H9 (cell line): ENCODE data around the gene HS3ST4. TPM values are rescaled to one million over a fixed set of nuclear protein-coding genes. Genes with fewer than 3 reads are reported as not detected.

Source experiments
- DNase-seq: peaks from one replicate; pipeline ENCODE4 v3.0.0-alpha.2; 2017
- H2AFZ ChIP-seq: one replicate; pipeline ENCODE4 v1.6.1; 2013; ENCODE audit warnings: mild to moderate bottlenecking, low read length, control low read depth, moderate library complexity
- H2AK5ac ChIP-seq: 2 replicates; pipeline ENCODE4 v1.6.1; 2013; ENCODE audit warnings: low read length, control low read depth, mixed read lengths; ENCODE audit not compliant: insufficient read length
- H2BK120ac ChIP-seq: one replicate; pipeline ENCODE4 v1.6.1; 2013; ENCODE audit warnings: low read depth, mild to moderate bottlenecking, low read length, control low read depth, inconsistent platforms; ENCODE audit not compliant: poor library complexity, severe bottlenecking
- H2BK12ac ChIP-seq: 2 replicates; pipeline ENCODE4 v1.6.1; 2013; ENCODE audit warnings: low read length, control low read depth, mixed read lengths, low read depth; ENCODE audit not compliant: insufficient read length
- H2BK15ac ChIP-seq: 2 replicates; pipeline ENCODE4 v1.6.1; 2013; ENCODE audit warnings: low read depth, low read length, control low read depth
- H2BK20ac ChIP-seq: one replicate; pipeline ENCODE4 v1.6.1; 2013; ENCODE audit warnings: low read depth, mild to moderate bottlenecking, low read length, control low read depth, inconsistent platforms; ENCODE audit not compliant: poor library complexity, severe bottlenecking
- H2BK5ac ChIP-seq: 2 replicates; pipeline ENCODE4 v1.6.1; 2013; ENCODE audit warnings: low read length, control low read depth, mixed read lengths; ENCODE audit not compliant: insufficient read length
- H3K14ac ChIP-seq: 2 replicates; pipeline ENCODE4 v1.6.1; 2013; ENCODE audit warnings: low read length, control low read depth; ENCODE audit not compliant: insufficient read depth
- H3K18ac ChIP-seq: 2 replicates; pipeline ENCODE4 v1.6.1; 2013; ENCODE audit warnings: low read depth, mild to moderate bottlenecking, mixed read lengths, low read length, control low read depth; ENCODE audit not compliant: insufficient read length
- H3K23ac ChIP-seq: 2 replicates; pipeline ENCODE4 v1.6.1; 2013; ENCODE audit warnings: low read length, control low read depth, mixed read lengths, low read depth; ENCODE audit not compliant: insufficient read length
- H3K23me2 ChIP-seq: 2 replicates; pipeline ENCODE4 v1.6.1; 2013; ENCODE audit warnings: low read depth, mild to moderate bottlenecking, mixed read lengths, low read length, control low read depth; ENCODE audit not compliant: insufficient read length, poor library complexity, severe bottlenecking
- H3K27ac ChIP-seq: 2 replicates; pipeline ENCODE4 v1.5.1; 2013; ENCODE audit warnings: low read length, control low read depth, mixed read lengths, low read depth; ENCODE audit not compliant: insufficient read length
- H3K27me3 ChIP-seq: 2 replicates; pipeline ENCODE4 v1.6.1; 2013; ENCODE audit warnings: low read length, control low read depth, inconsistent platforms; ENCODE audit not compliant: insufficient read depth
- H3K4ac ChIP-seq: 2 replicates; pipeline ENCODE4 v1.6.1; 2013; ENCODE audit warnings: low read depth, mild to moderate bottlenecking, control low read depth, inconsistent platforms, low read length, moderate library complexity
- H3K4me1 ChIP-seq: 2 replicates; pipeline ENCODE4 v1.6.1; 2013; ENCODE audit warnings: low read length, control low read depth, inconsistent platforms; ENCODE audit not compliant: insufficient read depth
- H3K4me2 ChIP-seq: 2 replicates; pipeline ENCODE4 v1.6.1; 2013; ENCODE audit warnings: low read length, control low read depth, mixed read lengths; ENCODE audit not compliant: insufficient read length, insufficient read depth
- H3K56ac ChIP-seq: 2 replicates; pipeline ENCODE4 v1.6.1; 2013; ENCODE audit warnings: low read depth, mild to moderate bottlenecking, mixed read lengths, low read length, control low read depth; ENCODE audit not compliant: insufficient read length
- H3K79me1 ChIP-seq: 2 replicates; pipeline ENCODE4 v1.6.1; 2013; ENCODE audit warnings: low read depth, mild to moderate bottlenecking, moderate library complexity, low read length, control low read depth, inconsistent platforms; ENCODE audit not compliant: insufficient read depth, poor library complexity, severe bottlenecking
- H3K79me2 ChIP-seq: 2 replicates; pipeline ENCODE4 v1.6.1; 2013; ENCODE audit warnings: low read length, control low read depth, inconsistent platforms; ENCODE audit not compliant: insufficient read depth
- H3K9ac ChIP-seq: 2 replicates; pipeline ENCODE4 v1.6.1; 2013; ENCODE audit warnings: low read length, control low read depth, mixed read lengths; ENCODE audit not compliant: insufficient read length; ENCODE audit errors: extremely low read depth
- H3K9me3 ChIP-seq: one replicate; pipeline ENCODE4 v1.6.1; 2013; ENCODE audit warnings: low read depth, low read length, inconsistent platforms; ENCODE audit not compliant: control insufficient read depth
- H3T11ph ChIP-seq: one replicate; pipeline ENCODE4 v1.6.1; 2013; ENCODE audit warnings: mild to moderate bottlenecking, low read length, control low read depth, inconsistent platforms
- H4K20me1 ChIP-seq: one replicate; pipeline ENCODE4 v1.6.1; 2013; ENCODE audit not compliant: control insufficient read depth, insufficient read length, insufficient read depth
- H4K5ac ChIP-seq: 2 replicates; pipeline ENCODE4 v1.6.1; 2013; ENCODE audit warnings: low read depth, mild to moderate bottlenecking, mixed read lengths, low read length, control low read depth; ENCODE audit not compliant: insufficient read length
- H4K8ac ChIP-seq: replicated peaks from 2 replicates; pipeline ENCODE4 v1.6.1; 2013; ENCODE audit warnings: low read length, control low read depth, mixed read lengths, low read depth; ENCODE audit not compliant: insufficient read length
- H4K91ac ChIP-seq: 2 replicates; pipeline ENCODE4 v1.6.1; 2013; ENCODE audit warnings: low read depth, mild to moderate bottlenecking, moderate library complexity, mixed read lengths, low read length, control low read depth; ENCODE audit not compliant: insufficient read length
- H3K27ac Mint-ChIP-seq, 3 experiments: 2 replicates in 2 of 3; 3 replicates in 1 of 3; pipeline ENCODE4 v1.8.0; 2020 to 2021; ENCODE audit warnings: mixed read lengths in 3 of 3, mild to moderate bottlenecking in 1 of 3, moderate library complexity in 1 of 3
- H3K27me3 Mint-ChIP-seq: 2 replicates; pipeline ENCODE4 v1.8.0; 2021; ENCODE audit warnings: low read depth, mild to moderate bottlenecking, moderate library complexity, mixed read lengths
- H3K36me3 Mint-ChIP-seq, 3 experiments: 2 replicates in 2 of 3; 3 replicates in 1 of 3; pipeline ENCODE4 v1.8.0; 2020 to 2021; ENCODE audit warnings: low read depth in 3 of 3, mixed read lengths in 3 of 3; ENCODE audit not compliant: insufficient read depth in 1 of 3
- H3K4me1 Mint-ChIP-seq, 2 experiments: 2 replicates each; pipeline ENCODE4 v1.8.0; 2020; ENCODE audit warnings: mixed read lengths in 2 of 2
- H3K4me3 Mint-ChIP-seq, 2 experiments: 2 replicates in 1 of 2; 3 replicates in 1 of 2; pipeline ENCODE4 v1.8.0; 2020 to 2021; ENCODE audit warnings: mild to moderate bottlenecking in 2 of 2, mixed read lengths in 2 of 2, moderate library complexity in 1 of 2
- H3K9me3 Mint-ChIP-seq, 2 experiments: 2 replicates in 1 of 2; 3 replicates in 1 of 2; pipeline ENCODE4 v1.8.0; 2020; ENCODE audit warnings: mild to moderate bottlenecking in 2 of 2, mixed read lengths in 2 of 2, moderate library complexity in 1 of 2
- WGBS: extraction: QIAGEN DNeasy Blood & Tissue Kit; methylation state at CpG from one replicate; pipeline ENCODE4 v1.1.7; 2013; ENCODE audit warnings: missing lambda C conversion rate, low lambda C conversion rate, mixed read lengths; ENCODE audit not compliant: insufficient read length; ENCODE audit errors: extremely low coverage; 5-methylcytosine and 5-hydroxymethylcytosine counted together
- total RNA-seq: library from RNA; stranded (reverse); gene quantifications from 2 replicates; pipeline ENCODE4 v1.2.1, GENCODE V29; 2021
- TF ChIP-seq, protein P1 (sequence below): fragments of 200-600 bp; sonication (generic); conservative IDR thresholded peaks from 3 replicates; pipeline ENCODE4 v1.8.0; 2021; ENCODE audit warnings: antibody characterized with exemption, mild to moderate bottlenecking

HS3ST4 gene
- total RNA-seq, 1 experiment from 2014 or later: 1.7 TPM

GRCh38 chr16:25855063-25855462 lies 163.3 kb downstream of the HS3ST4 start:
- H3K27ac Mint-ChIP-seq: peak overlapping the region; percentile 86 to 97 (median 97)
- H3K27me3 Mint-ChIP-seq: no peaks in the 10 kb centered on the region
- H3K9ac ChIP-seq: no peak overlapping the region

More at GRCh38 chr16:25855063-25855462, 163.3 kb downstream of the HS3ST4 start:
- no peak overlapping the region for H4K91ac ChIP-seq
- H3K9me3 ChIP-seq: no peaks in the 10 kb centered on the region
- Mint-ChIP-seq H3K4me3 (peak overlapping the region; percentile 38 to 50), H3K36me3 (peaks cover 0 to 8% (median 0%) of the 10 kb centered on the region in 3 experiments; a peak in 1 of 7 replicates), H3K9me3 (no peaks in the 10 kb centered on the region; a peak in 1 of 5 replicates), H3K4me1 (peaks cover 56 to 61% of the 10 kb centered on the region in 2 experiments)
- H3T11ph ChIP-seq: no peak overlapping the region
- no peaks in the 10 kb centered on the region for H3K27me3 ChIP-seq
- peak overlapping the region; percentile 97 for H2AK5ac ChIP-seq
- no peak overlapping the region for H3K23ac ChIP-seq
- H2BK5ac ChIP-seq: peak overlapping the region; percentile 81
- no peak for DNase-seq
- WGBS: no CpG with 5 or more reads among the region's 1 CpG
- H4K20me1 ChIP-seq: no peaks in the 10 kb centered on the region
- H3K79me1 ChIP-seq: no peaks in the 10 kb centered on the region
- no peak overlapping the region for H2AFZ ChIP-seq
- no peak overlapping the region for H3K18ac ChIP-seq
- no peak overlapping the region for H2BK15ac ChIP-seq
- no peak overlapping the region for H3K56ac ChIP-seq
- no peak overlapping the region for H4K5ac ChIP-seq
- peaks cover 17% of the 10 kb centered on the region for H3K4me1 ChIP-seq
- H3K14ac ChIP-seq: no peak overlapping the region
- TF ChIP-seq, protein P1, sequence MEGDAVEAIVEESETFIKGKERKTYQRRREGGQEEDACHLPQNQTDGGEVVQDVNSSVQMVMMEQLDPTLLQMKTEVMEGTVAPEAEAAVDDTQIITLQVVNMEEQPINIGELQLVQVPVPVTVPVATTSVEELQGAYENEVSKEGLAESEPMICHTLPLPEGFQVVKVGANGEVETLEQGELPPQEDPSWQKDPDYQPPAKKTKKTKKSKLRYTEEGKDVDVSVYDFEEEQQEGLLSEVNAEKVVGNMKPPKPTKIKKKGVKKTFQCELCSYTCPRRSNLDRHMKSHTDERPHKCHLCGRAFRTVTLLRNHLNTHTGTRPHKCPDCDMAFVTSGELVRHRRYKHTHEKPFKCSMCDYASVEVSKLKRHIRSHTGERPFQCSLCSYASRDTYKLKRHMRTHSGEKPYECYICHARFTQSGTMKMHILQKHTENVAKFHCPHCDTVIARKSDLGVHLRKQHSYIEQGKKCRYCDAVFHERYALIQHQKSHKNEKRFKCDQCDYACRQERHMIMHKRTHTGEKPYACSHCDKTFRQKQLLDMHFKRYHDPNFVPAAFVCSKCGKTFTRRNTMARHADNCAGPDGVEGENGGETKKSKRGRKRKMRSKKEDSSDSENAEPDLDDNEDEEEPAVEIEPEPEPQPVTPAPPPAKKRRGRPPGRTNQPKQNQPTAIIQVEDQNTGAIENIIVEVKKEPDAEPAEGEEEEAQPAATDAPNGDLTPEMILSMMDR: no peak
- H2BK120ac ChIP-seq: no peak overlapping the region
- H2BK20ac ChIP-seq: no peak overlapping the region
- H3K79me2 ChIP-seq: no peaks in the 10 kb centered on the region
- no peaks in the 10 kb centered on the region for H3K23me2 ChIP-seq
- H4K8ac ChIP-seq: no peak overlapping the region
- H3K27ac ChIP-seq: peak overlapping the region; percentile 92
- no peak overlapping the region for H2BK12ac ChIP-seq
- no peak overlapping the region for H3K4ac ChIP-seq
- H3K4me2 ChIP-seq: peak overlapping the region; percentile 58
